GM20000 (cell line): ENCODE data around the gene NDUFB2.
"Not testable (repeated sequence)": the region's sequence is repeated elsewhere in the genome, so short reads cannot be mapped to it uniquely, and the experiment has no call there.

ENCODE experiments used
- DNase-seq: peaks from one replicate; pipeline ENCODE4 v3.0.0; 2012; ENCODE audit warnings: low spot score
- CTCF ChIP-seq: IDR thresholded peaks from 2 replicates; pipeline ENCODE4 v1.5.1; 2012; ENCODE audit warnings: mild to moderate bottlenecking, control low read depth; ENCODE audit errors: extremely low read depth, missing control alignments

NDUFB2 gene

GRCh38 chr7:140667476-140667875, 29.0 kb upstream of the NDUFB2 start:
- no peak for DNase-seq
- TF ChIP-seq CTCF = no peak

- DNase-seq = no peak
- TF ChIP-seq CTCF = no peak
Measured at GRCh38 chr7:140668641-140669040, 27.9 kb upstream of the NDUFB2 start.

- DNase-seq = no peak
- TF ChIP-seq CTCF = no peak
Measured at GRCh38 chr7:140669352-140669751, 27.2 kb upstream of the NDUFB2 start.

GRCh38 chr7:140669862-140670261, 26.6 kb upstream of the NDUFB2 start:
- DNase-seq = not testable (repeated sequence)

- no peak for DNase-seq
- no peak for TF ChIP-seq CTCF
Measured at GRCh38 chr7:140670343-140670935, 26.1 kb upstream of the NDUFB2 start.

- no peak for TF ChIP-seq CTCF
- DNase-seq = no peak
Measured at GRCh38 chr7:140671966-140672365, 24.5 kb upstream of the NDUFB2 start.

GRCh38 chr7:140672382-140673062, 24.0 kb upstream of the NDUFB2 start, which contains the start of gene ADCK2:
TSS of gene ADCK2 (plus strand) at chr7:140672945. CDS start at chr7:140673331, 386 bp downstream.
- no peak for TF ChIP-seq CTCF
- peak; percentile 96 for DNase-seq
